ENCODE measurements around the gene TCTN2.

The TCTN2 gene

DNA sequence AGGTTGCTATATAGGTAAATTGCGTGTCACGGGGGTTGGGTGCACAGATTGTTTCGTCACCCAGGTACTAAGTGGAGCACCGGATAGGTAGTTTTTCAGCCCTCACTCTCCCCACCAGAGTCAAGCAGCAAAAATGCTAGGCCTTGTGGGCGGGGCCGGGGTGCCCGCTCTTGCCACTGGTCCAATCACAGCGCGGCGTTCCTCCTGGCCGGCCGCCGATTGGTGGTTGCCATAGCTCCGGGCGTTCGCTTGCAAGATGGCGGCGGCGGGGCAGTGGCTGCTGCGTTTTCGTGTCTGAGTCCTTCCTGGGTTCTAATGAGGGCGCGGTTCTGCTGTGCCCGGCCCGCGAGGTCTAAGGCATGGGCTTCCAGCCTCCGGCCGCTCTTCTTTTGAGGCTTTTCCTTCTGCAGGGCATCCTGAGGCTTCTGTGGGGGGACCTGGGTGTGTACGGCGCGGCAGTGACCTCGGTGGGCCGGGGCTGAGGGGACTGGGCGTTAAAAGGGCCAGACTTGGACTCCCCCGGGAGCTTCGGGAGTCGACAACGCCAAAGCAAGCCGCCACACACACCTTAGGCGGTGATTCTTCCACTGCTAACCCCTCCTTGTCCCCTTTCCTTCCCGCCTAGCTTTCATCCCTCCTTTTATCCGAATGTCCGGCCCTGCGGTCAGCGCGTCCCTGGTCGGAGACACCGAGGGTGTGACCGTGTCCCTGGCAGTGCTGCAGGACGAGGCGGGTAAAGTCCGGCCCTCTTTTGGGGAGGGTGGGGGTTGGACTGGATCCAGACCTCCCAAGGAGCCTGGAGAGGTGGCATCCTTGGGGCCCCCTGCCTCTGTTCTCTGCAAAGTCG is at the start of gene TCTN2:
TSS of gene TCTN2 (plus strand) at position 232 of the 847 bp plus-strand sequence. CDS start at position 360, 128 bp downstream.
- DNase-seq (ENCODE audit: low read depth, low spot score): peak; percentile 97

DNA sequence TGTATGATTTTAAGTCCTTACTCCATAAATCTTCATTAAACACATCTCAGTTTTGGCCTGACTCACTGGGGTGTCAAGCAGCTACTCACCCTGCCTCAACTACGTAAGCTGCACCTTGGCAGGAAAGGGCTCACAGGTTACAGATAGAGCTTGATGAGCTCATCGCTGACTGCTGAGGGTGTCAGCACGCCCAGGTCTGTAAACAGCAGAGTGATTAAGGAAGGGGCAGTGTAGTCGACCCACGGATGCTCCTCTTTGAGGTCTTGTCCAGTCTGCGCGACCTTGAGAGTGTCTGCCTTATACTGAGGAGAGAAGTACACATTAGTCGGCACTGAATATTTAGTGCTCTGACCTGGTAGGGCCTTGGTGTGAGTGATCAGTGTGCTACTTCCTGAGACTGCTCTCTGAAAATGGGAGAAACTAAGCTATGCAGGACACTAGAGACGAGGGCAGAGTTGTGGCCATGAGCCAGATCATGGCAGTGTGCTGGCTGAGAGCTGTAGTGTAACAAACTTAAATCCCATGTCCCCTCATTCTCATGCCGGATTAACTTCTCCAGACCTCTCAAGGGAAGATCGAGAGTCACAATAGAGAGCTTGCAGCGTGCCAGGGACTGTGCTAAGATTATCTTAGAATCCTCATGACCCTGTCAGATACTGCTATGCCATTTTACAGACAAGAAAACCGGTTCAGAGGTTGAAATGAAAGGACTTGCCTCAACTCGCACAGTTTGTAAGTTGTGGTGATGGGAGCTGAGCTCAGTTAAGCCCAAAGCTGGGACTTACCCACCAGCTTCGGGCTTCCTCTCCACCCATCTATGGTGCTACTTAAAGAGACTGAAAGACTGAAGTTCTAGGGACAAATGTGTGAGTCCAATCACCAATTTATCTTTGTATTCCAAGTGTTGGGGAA is 49.0 kb upstream of the TCTN2 start:
- no peak for DNase-seq (ENCODE audit: low read depth, low spot score)

- DNase-seq (ENCODE audit: low read depth, low spot score): peak; percentile 99
Measured at GRCh38 chr12:123633379-123634141, 37.4 kb upstream of the TCTN2 start, which contains the start of the genes EIF2B1 and GTF2H3. EIF2B1 (minus strand) TSS chr12:123633686; CDS start chr12:123633557, 129 bp downstream. GTF2H3 (plus strand) TSS chr12:123633829; CDS start chr12:123633860, 31 bp downstream.

- no peak for DNase-seq (ENCODE audit: low read depth, low spot score)
Measured at GRCh38 chr12:123634142-123634561, 36.8 kb upstream of the TCTN2 start.

DNA sequence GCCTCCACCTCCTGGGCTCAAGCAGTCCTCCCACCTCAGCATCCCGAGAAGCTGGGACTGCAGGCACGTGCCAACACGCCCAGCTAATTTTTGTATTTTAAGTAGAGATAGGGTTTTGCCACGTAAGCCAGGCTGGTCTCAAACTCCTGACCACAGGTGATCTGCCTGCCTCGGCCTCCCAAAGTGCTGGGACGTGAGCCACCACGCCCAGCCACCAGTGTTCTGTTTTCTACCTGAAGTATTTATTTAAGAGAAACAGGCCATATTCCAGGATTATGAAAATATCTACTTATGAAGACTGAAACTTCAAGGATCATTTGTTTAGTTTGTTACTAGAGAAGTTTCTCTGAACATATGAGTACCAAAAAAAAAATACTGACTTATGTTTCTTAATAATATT is 27.0 kb upstream of the TCTN2 start:
- DNase-seq (ENCODE audit: low read depth, low spot score): no peak

DNA sequence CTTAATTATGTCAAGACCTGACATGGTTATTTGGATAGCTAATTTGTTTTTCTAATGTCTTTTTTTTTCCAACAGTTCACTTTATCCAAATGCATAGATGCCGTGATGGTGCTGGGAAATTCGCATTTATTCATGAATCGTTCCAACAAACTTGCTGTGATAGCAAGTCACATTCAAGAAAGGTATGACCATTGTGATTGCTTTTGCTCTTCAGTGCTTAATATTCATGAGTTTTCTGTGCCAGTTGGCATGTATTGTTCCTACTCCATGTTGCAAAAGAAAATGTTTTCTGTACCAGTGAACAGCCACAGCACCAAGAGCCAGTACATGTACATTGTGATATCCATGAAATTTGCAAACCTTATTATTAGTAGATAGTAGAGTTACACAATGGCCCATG is 25.5 kb upstream of the TCTN2 start:
- DNase-seq (ENCODE audit: low read depth, low spot score): no peak

- no peak for DNase-seq (ENCODE audit: low read depth, low spot score)
Measured at GRCh38 chr12:123645878-123646277, 25.0 kb upstream of the TCTN2 start.

- no peak for DNase-seq (ENCODE audit: low read depth, low spot score)
Measured at GRCh38 chr12:123648401-123648800, 22.5 kb upstream of the TCTN2 start.

DNA sequence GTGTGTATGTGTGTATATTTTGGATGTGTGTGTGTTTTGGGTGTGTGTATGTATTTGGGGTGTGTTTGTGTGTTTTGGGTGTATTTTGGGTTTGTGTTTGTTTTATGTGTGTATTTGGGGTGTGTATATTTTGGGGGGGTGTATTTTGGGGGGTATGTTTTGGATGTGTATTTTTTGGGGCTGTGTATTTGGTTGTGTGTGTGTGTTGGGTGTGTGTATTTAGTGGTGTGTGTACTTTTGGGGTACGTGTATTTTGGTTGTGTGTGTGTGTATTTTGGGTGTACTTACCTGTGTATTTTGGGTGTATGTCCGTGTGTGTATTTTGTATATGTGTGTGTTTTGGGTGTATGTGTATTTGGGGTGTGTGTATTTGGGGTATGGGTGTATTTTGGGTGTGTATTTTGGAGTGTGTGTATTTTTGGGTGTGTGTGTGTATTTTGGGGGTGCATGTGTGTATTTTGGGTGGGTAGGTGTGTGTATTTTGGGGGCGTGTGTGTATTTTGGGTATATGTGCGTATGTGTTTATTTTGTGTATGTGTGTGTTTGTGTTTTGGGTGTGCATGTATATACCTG is 16.7 kb upstream of the TCTN2 start:
- DNase-seq (ENCODE audit: low read depth, low spot score): no peak

- DNase-seq (ENCODE audit: low read depth, low spot score): peak; percentile 61
Measured at GRCh38 chr12:123655420-123655819, 15.5 kb upstream of the TCTN2 start.

GRCh38 chr12:123656392-123656791 is 14.5 kb upstream of the TCTN2 start:
- no peak for DNase-seq (ENCODE audit: low read depth, low spot score)

DNA sequence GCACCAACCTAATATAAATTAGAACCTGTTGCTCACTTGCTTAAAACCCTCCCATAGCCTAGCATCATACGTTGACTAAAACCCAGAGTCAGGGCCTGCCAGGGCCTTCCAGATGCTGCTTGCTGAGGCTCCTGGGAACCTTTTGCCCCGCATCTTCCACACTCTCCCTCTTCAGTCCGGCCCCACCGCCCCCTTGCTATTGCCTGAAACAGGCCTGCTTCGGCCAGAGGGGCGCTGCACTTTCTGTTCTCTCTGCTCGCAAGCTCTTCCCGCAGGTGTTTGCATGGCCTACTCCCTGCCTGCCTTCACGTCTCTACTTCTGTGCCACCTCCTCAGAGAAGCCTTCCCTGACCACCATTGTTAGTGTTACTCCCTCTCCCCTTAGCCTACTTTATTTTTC is 13.7 kb upstream of the TCTN2 start:
- no peak for DNase-seq (ENCODE audit: low read depth, low spot score)

- peak; percentile 63 for DNase-seq (ENCODE audit: low read depth, low spot score)
Measured at GRCh38 chr12:123659996-123660727, 10.8 kb upstream of the TCTN2 start.

GRCh38 chr12:123667771-123668170 is 3.1 kb upstream of the TCTN2 start:
- DNase-seq (ENCODE audit: low read depth, low spot score): no peak

- DNase-seq (ENCODE audit: low read depth, low spot score): peak; percentile 59
Measured at GRCh38 chr12:123671876-123672275, 963 bp downstream of the TCTN2 start.

DNA sequence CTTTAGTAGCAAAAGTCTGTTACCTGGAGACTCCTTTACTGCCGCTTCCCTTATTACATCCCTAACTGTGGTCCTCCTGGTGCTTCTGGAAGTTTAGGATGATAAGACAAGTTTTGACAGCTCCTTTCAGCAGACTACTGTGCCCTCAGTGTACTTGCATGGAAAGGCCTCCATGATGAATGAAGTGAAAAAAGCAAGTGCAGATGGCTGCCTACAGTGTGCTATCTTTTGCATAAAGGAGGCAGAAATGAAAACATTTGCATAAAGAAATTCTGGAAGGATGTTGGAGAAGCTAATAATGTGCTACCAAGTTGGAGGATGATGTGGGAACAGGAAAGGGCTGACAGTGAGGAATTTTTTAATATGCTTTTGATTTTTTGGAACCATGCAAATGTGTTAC is 4.5 kb downstream of the TCTN2 start:
- DNase-seq (ENCODE audit: low read depth, low spot score): no peak

DNA sequence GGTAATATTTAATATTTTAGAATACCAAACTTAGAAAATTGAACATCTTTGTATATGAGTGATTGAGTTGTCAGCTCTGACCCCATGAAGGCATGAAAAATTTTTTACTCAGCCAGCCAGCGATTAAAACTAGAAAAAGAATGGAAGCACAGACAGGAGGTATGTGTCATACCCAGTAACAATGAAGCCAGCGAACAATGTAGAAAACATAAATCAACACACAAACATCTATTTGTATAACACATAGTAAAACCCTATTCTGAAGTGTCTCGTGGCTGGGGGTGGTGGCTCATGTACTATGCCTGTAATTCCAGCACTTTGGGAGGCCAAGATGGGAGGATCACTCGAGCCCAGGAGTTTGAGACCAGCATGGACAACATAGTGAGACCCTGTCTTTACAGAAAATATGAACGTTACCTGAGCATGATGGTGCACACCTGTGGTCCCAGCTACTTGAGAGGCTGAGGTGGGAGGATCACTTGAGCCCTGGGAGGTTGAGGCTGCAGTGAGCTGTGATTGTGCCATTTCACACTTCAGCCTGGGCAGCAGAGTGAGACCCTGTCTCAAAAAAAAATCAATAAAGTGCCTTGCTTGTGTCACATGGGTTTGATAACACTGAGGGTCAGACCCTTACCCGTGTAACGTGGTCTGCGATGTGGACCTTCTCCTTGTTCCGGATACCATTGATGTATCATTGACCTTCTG is 5.9 kb downstream of the TCTN2 start:
- DNase-seq (ENCODE audit: low read depth, low spot score): no peak

GRCh38 chr12:123678981-123679380 is 8.1 kb downstream of the TCTN2 start:
- no peak for DNase-seq (ENCODE audit: low read depth, low spot score)

DNA sequence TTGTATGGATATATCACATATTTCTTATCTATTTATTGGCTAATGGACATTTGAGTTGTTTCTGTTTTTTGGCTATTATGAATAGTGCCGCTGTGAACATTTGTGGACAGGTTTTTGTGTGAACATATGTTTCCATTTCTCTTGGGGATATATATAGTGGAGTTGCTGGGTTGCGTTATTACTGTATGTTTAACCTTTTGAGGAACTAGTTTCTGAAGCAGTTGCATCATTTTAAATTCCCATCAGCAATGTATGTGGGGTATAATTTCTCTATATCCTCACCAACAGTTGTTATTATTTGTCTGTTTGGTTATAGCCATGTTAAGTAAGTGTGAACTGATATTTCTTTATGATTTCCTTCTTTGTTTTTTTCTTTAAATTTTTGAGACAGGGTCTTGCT is 10.7 kb downstream of the TCTN2 start:
- DNase-seq (ENCODE audit: low read depth, low spot score): no peak

GRCh38 chr12:123683964-123684363 is 13.1 kb downstream of the TCTN2 start:
- no peak for DNase-seq (ENCODE audit: low read depth, low spot score)
